Stimulated activated naive CD8-positive, alpha-beta T cell treated with anti-CD3 and anti-CD28 coated beads, Interleukin-15, Interleukin-2, amounts not matched to agents 100 ng/mL and 50 ng/mL, for 24 hours (primary cell): ENCODE measurements around the gene NEUROG1.

Experiments used
- H3K27ac Mint-ChIP-seq: one replicate; pipeline ENCODE4 v1.8.0; 2021; ENCODE audit warnings: mild to moderate bottlenecking, mixed read lengths
- H3K27me3 Mint-ChIP-seq: one replicate; pipeline ENCODE4 v1.8.0; 2021; ENCODE audit warnings: mixed read lengths
- H3K36me3 Mint-ChIP-seq: one replicate; pipeline ENCODE4 v1.8.0; 2021; ENCODE audit warnings: low read depth, mixed read lengths
- H3K4me1 Mint-ChIP-seq: one replicate; pipeline ENCODE4 v1.8.0; 2021; ENCODE audit warnings: low read depth, mixed read lengths
- H3K4me3 Mint-ChIP-seq: one replicate; pipeline ENCODE4 v1.8.0; 2021; ENCODE audit warnings: mild to moderate bottlenecking, mixed read lengths
- H3K9me3 Mint-ChIP-seq: one replicate; pipeline ENCODE4 v1.8.0; 2021; ENCODE audit warnings: mixed read lengths

NEUROG1 gene

DNA sequence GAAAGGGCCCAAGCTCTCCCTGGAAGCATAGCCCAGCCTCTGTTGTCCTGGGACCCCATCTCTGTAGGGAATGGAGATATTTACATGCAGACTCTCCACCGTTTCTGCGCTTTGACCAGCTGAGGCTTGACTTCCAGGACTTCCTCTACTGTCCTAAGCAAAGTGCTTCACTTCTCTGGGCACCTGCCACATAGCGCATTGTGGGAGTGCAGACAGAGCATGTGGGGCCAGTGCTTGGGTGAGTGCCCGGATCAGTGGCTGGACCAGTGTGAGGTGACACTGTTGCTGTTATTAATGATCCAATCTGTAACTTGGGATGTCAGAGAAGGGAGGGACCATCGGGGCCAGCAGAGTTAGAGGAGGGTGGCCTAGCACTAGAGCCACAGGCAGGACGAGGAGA is 32.5 kb upstream of the NEUROG1 start:
- H3K4me1 Mint-ChIP-seq = no peaks in the 10 kb centered on the region
- H3K36me3 Mint-ChIP-seq = no peaks in the 10 kb centered on the region
- H3K4me3 Mint-ChIP-seq = no peak overlapping the region
- H3K27ac Mint-ChIP-seq = no peak overlapping the region
- H3K9me3 Mint-ChIP-seq = no peaks in the 10 kb centered on the region
- peaks cover 14% of the 10 kb centered on the region for H3K27me3 Mint-ChIP-seq

- H3K27ac Mint-ChIP-seq = no peak overlapping the region
- H3K9me3 Mint-ChIP-seq = no peaks in the 10 kb centered on the region
- H3K4me3 Mint-ChIP-seq = no peak overlapping the region
- no peaks in the 10 kb centered on the region for H3K36me3 Mint-ChIP-seq
- H3K27me3 Mint-ChIP-seq = peaks cover 12% of the 10 kb centered on the region
- H3K4me1 Mint-ChIP-seq = no peaks in the 10 kb centered on the region
Observed at GRCh38 chr5:135567661-135568060, 31.9 kb upstream of the NEUROG1 start.

- H3K4me3 Mint-ChIP-seq = no peak overlapping the region
- H3K27me3 Mint-ChIP-seq = peaks cover 6% of the 10 kb centered on the region
- H3K9me3 Mint-ChIP-seq = no peaks in the 10 kb centered on the region
- no peaks in the 10 kb centered on the region for H3K36me3 Mint-ChIP-seq
- no peaks in the 10 kb centered on the region for H3K4me1 Mint-ChIP-seq
- no peak overlapping the region for H3K27ac Mint-ChIP-seq
Observed at GRCh38 chr5:135566422-135567400, 30.9 kb upstream of the NEUROG1 start.

GRCh38 chr5:135565725-135566421 is 30.1 kb upstream of the NEUROG1 start:
- Mint-ChIP-seq H3K9me3 (no peaks in the 10 kb centered on the region), H3K27me3 (peaks cover 6% of the 10 kb centered on the region), H3K27ac (no peak overlapping the region), H3K36me3 (no peaks in the 10 kb centered on the region), H3K4me1 (no peaks in the 10 kb centered on the region), H3K4me3 (no peak overlapping the region)

GRCh38 chr5:135565266-135565665 is 29.5 kb upstream of the NEUROG1 start:
- Mint-ChIP-seq H3K4me3 (no peak overlapping the region), H3K27me3 (peaks cover 8% of the 10 kb centered on the region), H3K9me3 (no peaks in the 10 kb centered on the region), H3K27ac (no peak overlapping the region), H3K36me3 (no peaks in the 10 kb centered on the region), H3K4me1 (no peaks in the 10 kb centered on the region)

- no peaks in the 10 kb centered on the region for H3K9me3 Mint-ChIP-seq
- peaks cover 16% of the 10 kb centered on the region for H3K27me3 Mint-ChIP-seq
- H3K4me1 Mint-ChIP-seq = no peaks in the 10 kb centered on the region
- H3K27ac Mint-ChIP-seq = no peak overlapping the region
- no peaks in the 10 kb centered on the region for H3K36me3 Mint-ChIP-seq
- no peak overlapping the region for H3K4me3 Mint-ChIP-seq
Observed at GRCh38 chr5:135564331-135564730, 28.6 kb upstream of the NEUROG1 start.

GRCh38 chr5:135561266-135561665 is 25.5 kb upstream of the NEUROG1 start:
- Mint-ChIP-seq H3K27me3 (peaks cover 40% of the 10 kb centered on the region), H3K4me3 (no peak overlapping the region), H3K4me1 (no peaks in the 10 kb centered on the region), H3K27ac (no peak overlapping the region), H3K9me3 (no peaks in the 10 kb centered on the region), H3K36me3 (no peaks in the 10 kb centered on the region)

GRCh38 chr5:135560858-135561257 is 25.1 kb upstream of the NEUROG1 start:
- Mint-ChIP-seq H3K9me3 (no peaks in the 10 kb centered on the region), H3K4me1 (no peaks in the 10 kb centered on the region), H3K27ac (no peak overlapping the region), H3K27me3 (peaks cover 44% of the 10 kb centered on the region), H3K36me3 (no peaks in the 10 kb centered on the region), H3K4me3 (no peak overlapping the region)

DNA sequence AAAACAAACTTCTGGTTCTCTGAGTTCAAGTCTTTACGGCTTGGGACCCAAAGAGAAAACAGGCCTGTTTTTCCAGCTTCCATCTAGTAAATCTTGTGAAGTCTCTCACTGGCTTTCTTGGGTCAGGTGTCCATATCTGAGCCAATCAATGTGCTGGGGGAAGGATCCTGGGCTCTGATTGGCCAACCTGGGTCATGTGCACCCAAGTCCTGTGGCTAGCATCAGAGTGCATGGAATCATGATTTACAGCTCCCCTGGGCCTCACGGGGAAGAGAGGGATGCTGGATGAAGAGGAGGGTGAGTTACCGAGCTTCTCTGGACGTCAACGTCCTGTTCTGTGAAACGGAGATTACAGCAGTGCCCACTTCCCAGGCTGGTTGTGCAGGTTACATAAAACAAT is 23.6 kb upstream of the NEUROG1 start:
- H3K4me3 Mint-ChIP-seq = no peak overlapping the region
- no peaks in the 10 kb centered on the region for H3K4me1 Mint-ChIP-seq
- H3K9me3 Mint-ChIP-seq = no peaks in the 10 kb centered on the region
- peaks cover 42% of the 10 kb centered on the region for H3K27me3 Mint-ChIP-seq
- H3K27ac Mint-ChIP-seq = no peak overlapping the region
- H3K36me3 Mint-ChIP-seq = no peaks in the 10 kb centered on the region

- peaks cover 55% of the 10 kb centered on the region for H3K27me3 Mint-ChIP-seq
Observed at GRCh38 chr5:135557076-135557838, 21.5 kb upstream of the NEUROG1 start.

GRCh38 chr5:135556620-135557019 is 20.9 kb upstream of the NEUROG1 start:
- peaks cover 60% of the 10 kb centered on the region for H3K27me3 Mint-ChIP-seq
- H3K4me3 Mint-ChIP-seq = no peak overlapping the region

More at GRCh38 chr5:135557076-135557838, 21.5 kb upstream of the NEUROG1 start:
- Mint-ChIP-seq H3K9me3 (no peaks in the 10 kb centered on the region), H3K36me3 (no peaks in the 10 kb centered on the region), H3K4me1 (no peaks in the 10 kb centered on the region), H3K27ac (no peak overlapping the region), H3K4me3 (no peak overlapping the region)

GRCh38 chr5:135555530-135555929 is 19.8 kb upstream of the NEUROG1 start:
- no peaks in the 10 kb centered on the region for H3K4me1 Mint-ChIP-seq
- H3K27ac Mint-ChIP-seq = no peak overlapping the region
- peaks cover 66% of the 10 kb centered on the region for H3K27me3 Mint-ChIP-seq
- no peaks in the 10 kb centered on the region for H3K9me3 Mint-ChIP-seq
- no peaks in the 10 kb centered on the region for H3K36me3 Mint-ChIP-seq
- H3K4me3 Mint-ChIP-seq = no peak overlapping the region

More at GRCh38 chr5:135556620-135557019, 20.9 kb upstream of the NEUROG1 start:
- H3K27ac Mint-ChIP-seq = no peak overlapping the region
- no peaks in the 10 kb centered on the region for H3K9me3 Mint-ChIP-seq
- H3K36me3 Mint-ChIP-seq = no peaks in the 10 kb centered on the region
- no peaks in the 10 kb centered on the region for H3K4me1 Mint-ChIP-seq

DNA sequence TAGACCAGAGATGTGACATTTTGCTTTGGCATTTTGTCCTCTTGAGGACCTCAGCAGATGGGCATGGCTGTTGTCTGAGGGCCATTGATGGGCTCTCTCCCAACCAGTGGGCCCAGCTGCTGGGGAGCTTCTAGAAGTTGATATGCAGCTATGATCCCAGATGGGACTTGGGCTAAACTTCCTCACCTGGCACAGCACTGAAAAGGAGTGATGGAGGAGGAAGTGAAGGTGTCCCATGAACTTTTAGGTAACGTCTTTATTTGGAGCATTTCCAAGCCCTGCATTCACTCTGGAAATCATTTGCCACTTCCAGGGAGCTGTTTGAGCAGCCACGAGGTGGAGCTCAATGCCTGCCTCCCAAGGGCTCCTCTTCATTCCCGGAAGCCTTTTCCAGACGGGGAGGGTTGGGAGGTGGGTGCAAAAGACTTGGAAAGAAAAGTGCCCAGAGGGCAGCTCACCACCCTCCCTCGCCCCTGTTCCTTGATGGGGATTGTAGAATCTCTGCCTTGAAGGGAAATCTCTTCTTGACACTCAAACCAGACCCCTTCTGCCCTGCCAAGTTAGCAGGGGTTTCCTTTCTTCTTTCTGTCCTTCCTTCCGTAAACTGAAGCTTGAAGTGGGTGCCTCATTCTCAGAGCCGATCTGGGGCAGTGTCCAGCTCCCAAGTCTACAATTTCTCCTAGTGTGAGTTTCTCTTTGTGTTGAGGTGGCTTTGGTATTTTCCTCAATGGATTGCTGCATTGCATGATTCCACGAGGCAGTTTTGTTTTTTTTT is 18.1 kb upstream of the NEUROG1 start:
- Mint-ChIP-seq H3K27ac (no peak overlapping the region), H3K9me3 (no peaks in the 10 kb centered on the region), H3K4me3 (no peak overlapping the region), H3K4me1 (no peaks in the 10 kb centered on the region), H3K36me3 (no peaks in the 10 kb centered on the region), H3K27me3 (peaks cover 63% of the 10 kb centered on the region)
